Measurements from ENCODE around the gene SEMG1.

SEMG1 gene

DNA sequence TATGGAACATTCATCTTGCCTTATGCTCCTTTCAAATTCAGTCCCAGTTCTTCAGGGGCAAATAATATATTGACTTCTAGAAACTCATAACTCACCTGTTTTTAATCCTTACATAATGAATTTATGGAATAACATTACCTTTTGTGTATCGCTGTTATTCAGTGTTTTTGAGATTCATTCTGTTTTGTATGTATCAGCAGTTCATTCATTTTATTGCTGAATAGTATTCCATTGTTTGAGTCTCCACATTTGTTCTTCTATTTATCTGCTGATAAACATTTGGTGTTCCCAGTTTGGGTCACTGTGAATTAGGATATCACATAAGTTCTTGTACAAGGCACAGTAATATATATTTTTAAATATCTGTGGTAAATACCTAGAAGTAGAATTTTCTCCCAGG lies 19.5 kb downstream of the SEMG1 start:
- DNase-seq: no peak

DNA sequence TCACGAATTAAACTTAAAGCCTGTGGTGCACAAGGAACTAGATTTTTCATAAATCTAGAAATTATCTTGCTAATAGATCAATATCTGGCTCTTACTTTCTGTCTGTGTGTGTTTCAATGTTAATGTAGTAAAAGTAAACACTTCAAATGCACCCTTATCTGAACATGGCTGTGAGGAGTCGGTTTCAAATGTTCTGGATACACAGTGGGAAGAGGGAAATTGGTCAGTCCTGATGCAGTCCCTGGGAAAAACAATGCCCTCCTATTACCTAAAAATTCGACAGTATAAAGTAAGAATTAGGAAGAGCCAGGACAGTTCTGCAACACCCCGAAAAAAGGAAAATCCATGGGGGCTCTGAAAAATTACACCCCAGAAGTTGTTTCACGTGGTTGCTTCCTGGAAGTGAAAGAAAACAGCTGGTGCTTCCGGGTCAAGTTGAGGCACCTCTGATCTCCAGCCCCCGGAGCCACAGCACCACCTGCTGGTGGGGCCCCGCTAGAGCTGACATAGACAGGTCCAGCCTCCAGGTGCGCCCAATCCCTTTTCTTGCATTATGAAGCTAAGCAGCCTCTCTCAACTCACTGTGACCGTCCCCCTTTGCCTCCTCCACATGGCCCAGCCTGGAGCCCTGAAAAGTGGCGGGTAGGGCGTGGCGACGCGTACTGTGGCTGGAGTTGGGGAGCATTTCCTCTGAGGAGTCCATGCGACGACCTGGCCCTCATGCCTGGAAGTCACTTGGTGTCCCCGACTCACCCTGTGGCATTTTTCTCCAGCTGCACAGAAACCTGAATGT lies 22.6 kb downstream of the SEMG1 start:
- no peak for DNase-seq

DNA sequence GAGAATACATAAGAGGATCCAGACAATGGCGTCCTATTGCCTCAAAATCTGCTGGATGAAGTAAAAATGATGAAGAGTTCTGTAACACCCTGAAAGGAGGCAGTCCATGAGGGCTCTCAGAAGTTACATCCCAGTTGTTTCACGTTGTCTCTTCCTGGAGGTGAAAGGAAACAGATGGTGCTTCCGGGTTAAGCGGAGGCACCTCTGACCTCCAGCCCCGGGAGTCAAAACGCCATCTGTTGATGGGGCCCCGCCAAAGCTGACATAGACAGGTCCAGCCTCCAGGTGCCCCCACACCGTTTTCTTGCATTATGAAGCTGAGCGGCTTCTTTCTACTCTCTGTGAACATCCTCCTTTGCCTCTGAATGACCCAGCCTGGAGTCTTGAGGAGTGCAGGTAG lies 23.8 kb downstream of the SEMG1 start:
- DNase-seq: no peak

DNA sequence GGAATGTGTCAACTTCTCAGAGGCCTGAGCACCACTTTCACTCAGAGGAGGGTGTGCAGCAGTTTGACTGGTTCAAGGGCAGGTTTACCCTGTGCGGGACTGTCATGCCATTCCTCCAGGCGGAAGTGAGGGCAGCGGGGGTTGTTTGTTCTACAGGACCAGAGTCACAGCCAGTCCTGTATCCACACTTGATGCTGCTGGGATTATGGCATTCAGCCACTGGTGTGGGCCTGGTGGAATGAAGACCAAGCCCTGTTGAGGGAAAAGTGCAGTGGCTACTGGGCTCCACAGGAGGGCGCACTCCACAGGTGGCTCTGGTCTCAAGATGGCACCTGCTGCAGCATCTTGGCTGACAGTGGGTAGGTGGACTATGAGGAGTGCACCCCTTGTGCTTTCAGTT lies 29.2 kb downstream of the SEMG1 start:
- no peak for DNase-seq

DNA sequence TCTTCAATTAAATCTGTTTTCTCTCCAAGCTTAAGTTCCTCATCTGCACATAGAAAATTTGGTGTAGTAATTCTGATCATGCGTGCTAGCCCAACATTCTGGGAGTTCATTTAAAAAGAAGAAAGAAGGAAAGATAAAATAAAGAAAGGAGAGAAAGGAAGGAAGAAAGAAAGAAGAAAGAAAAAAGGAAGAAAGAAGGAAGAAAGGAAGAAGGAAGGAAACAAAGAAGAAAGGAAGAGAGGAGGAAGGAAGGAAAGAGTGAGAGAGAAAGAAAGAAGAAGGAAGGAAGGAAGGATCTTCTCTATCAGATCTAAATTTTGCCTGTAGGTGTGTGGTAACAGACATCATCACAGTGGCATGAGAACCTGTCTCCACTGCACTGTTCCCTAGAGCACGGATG lies 31.3 kb downstream of the SEMG1 start:
- no peak for DNase-seq

DNA sequence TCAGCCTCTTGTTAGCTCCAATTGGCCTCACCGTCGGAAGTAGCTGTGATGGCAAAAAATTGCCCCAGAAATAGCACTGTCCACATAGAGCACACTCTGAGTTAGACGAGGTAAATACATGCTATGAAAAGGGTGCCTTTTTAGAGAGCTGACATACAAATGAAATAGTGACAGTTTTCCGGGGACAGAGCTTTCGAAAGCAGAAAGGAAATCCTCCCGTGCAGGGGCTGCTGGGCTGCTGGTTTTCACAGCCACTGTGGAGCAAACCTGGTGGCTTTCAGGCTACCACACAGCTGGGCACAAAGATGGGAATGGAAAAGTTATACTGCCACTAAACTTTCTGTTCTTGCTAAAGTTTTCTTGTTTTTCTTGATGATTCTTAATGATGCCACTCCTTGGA lies 39.3 kb downstream of the SEMG1 start:
- DNase-seq: no peak

DNA sequence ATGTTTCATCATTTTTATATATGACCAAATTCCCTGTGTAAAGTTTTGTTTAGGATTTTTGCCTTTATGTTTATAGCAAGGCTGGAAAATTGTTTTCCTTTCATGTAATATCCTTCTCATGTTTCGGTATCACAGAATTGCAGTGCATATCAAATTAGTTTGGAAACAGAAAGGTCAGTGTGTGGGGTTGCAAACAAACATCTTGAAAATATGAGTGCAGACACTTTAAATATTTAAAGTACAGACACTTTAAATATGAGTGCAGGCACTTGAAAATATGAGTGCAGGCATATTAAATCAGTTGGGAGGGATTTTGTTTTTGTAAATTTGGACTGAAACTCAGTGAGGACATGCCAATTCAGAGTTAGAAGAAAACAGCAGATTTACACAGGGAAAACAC lies 41.0 kb downstream of the SEMG1 start:
- no peak for DNase-seq

DNA sequence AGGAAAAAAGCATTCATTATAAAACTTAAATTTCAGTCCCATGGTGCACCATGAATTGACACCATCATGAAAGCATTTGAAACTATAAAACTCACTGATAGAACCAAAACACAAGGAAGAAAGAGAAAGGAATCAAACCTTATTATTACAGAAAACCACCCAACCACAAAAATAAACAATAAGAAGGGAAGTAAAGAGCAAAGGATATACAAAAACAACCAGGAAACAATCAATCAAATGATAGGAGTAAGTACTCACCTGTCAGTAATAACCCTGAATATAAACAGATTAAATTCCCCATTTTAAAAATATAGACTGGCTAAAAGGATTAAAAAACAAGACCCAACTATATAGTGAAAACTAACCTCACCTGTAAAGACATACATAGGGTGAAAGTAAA lies 41.8 kb downstream of the SEMG1 start:
- DNase-seq: no peak

DNA sequence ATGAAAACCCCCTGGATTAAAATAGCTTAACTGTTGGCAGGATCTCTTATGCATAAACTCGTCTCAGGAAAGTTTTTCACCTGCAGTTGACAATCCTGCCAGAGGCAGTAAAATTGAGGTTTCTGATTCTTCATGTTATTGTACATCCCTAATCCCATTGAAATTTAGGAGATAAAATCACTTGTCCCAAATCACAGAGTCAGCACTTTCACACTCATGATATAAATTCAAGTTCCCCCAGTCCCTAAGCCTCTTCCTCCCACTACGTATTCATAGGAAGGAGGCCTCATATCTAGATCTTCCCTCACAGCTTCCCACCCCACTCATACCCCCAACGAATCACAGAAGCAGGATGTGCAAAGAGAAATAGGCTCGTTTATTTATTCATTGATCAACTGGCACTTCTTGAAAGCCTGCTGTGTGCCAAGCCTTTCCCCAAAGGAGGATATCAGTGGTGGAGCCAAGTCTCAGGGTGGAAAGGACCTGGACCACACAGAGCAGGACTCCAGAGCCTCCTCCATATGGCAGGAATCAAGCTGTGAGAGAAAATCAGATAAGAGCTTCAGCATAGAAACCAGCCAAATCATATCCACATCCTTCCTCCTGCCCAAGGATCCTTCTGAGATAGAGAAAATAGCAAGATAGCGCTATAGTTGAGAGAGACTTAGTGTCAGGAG lies 45.2 kb downstream of the SEMG1 start:
- no peak for DNase-seq

DNA sequence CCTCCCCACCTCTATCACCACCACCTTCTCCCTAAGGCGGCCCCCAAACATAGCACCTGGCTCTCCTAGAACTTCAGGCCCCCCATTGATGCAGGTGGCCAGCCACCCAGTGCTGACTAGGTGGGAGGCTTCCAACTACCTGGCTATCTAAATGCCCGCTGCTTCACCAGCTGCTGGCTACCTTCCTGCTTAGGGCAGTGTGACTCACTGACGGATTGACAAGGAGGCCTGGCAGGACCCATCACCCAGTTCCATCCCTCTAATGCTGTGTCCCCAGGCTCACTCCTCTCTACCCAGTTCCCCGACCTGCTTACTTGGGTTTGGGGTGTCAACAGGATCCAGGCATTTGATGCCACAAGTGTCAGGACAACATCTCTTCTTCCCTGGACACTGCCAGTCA lies 46.4 kb downstream of the SEMG1 start:
- DNase-seq: no peak

DNA sequence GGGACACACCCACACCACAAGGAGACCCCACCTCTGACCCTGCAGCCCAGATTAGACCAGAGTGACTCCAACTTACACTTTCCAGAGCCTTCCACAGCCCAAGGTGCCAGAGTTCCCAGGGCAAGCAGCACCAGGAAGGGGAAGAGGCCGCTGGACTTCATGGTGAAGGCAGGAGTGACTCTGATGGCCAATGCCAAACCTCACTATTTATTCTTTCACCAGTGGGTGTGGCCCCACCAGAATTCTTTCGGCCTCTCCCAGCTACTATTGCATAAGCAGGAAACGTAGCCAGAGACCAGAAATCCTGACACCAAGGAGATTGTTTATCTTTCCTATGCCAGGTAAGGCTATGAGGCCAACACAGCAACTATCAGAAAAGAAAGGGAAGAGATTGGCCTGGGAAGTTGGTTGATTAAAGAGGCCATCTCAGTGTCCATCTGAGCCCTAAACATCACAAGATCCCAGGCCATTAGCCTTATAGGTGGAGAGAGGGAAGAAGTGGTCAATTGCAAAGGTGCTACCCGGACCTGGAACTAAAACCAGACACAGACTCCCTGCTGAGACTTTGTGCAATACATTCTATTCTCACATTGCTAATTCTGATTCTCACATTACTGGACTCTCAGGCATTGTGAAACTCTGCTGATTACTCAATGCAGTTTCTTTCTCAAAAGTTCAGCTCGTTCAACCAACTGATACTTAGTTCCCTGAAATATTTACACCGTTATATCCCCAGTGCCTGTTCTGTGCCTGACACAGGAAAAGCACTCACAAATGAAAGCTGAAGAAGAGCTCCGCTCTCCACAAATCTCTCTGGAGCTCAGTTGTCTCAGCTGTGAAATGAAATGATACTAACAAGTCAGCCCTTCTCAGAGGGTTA lies 47.8 kb downstream of the SEMG1 start, which contains the start of gene SLPI:
Gene SLPI (minus strand): TSS at position 182 of the 880 bp plus-strand sequence. CDS start 21 bp downstream, at position 161.
- no peak for DNase-seq

DNA sequence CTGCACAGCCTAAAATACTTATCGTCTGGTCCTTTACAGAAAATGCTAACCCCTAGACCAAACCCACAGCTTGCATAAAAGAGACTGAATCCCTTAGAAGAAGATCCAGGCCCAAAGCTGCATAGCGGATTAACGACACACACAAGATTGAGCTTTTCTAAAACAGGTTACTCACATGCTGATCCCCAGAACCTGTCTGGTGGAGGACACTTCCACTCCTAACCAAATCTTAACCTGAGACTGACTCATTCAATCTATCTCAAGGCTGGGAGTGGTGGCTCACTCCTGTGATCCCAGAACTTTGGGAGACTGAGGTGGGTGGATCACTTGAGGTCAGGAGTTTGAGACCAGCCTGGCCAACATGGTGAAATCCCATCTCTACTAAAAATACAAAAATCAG lies 50.3 kb downstream of the SEMG1 start:
- no peak for DNase-seq

DNA sequence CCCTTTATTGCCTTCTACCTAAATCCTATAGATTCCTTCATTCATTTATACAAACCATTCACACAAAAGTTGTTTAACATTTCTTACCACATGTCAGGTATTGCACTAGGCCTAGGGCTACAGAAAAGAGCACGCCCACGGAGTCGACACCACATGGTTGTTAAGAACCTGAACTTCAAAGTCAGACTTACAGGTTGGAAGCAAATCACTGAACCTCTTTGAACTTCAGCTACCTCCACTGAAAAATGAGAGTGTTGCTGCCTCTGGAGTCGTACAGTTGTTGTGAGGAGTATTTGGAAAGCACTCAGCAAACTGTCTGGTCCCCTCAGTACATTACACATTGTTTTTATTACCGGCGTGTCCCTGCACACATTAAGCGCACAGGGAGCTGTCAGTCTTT lies 50.9 kb downstream of the SEMG1 start:
- DNase-seq: no peak

DNA sequence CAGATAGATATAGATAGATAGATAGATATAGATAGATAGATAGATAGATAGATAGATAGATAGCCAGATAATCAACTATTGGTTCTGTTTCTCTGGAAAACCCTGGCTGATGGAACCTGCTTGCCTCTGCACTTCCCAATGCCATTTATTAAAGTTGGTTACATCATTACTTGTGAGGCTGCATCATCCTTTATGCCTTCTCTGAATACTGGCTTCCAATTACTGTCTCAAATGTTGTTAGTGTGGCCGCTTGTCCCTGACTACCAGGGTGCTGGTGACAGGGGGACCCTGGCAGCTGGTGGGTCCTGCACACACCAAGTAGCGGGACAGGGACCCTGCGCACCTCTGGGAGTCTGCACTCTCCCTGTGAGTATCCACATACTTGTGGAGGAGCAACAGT lies 51.4 kb downstream of the SEMG1 start:
- DNase-seq: no peak

DNA sequence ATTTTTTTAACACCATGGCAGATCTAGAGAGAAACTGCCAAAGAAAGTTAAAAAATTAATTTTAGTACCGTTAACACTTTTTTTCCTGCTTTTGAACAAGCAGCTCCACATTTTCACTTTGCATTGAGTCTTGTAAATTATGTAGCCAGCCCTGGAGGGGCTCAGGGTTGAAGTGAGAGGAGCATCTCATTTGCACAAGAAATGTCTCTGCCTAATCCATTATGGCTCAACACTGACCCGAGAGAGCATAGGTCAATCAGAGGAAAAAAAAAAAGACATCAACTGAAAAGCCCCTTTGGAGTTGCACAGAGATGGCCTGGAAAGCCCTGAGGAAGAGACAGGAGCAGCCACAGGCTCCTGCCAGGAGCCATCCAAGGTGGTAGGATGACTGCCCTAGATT lies 51.8 kb downstream of the SEMG1 start:
- no peak for DNase-seq
